GM18517 (cell line): ENCODE measurements around the gene HVCN1.
"Not testable (repeated sequence)": the region's sequence is repeated elsewhere in the genome, so short reads cannot be mapped to it uniquely, and the experiment has no call there.

Experiments
- ATAC-seq: cut with Tn5 transposase; IDR thresholded peaks from one replicate; pipeline ENCODE4 v1.9.1; 2021; ENCODE audit warnings: mild to moderate bottlenecking, moderate library complexity; ENCODE audit not compliant: unreplicated experiment

HVCN1 gene

DNA sequence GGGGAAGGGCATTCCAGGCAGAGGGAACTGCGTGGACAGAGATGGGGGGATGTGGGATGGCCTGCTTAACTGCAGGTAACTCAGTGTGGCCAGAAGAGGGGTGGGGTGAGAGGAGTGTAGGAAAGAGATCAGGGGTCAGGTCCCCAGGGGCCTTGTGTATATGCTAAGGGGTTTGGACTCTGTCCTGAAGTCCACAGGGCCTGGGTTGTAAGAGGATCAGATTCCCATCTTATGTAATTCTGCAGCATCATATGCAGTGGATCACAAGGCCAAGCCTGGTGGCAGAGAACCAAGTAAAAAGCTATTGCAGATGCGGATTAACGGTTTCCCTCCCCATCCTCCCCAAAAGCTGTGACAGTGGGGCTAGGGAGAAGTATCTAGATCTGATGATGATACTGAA is 66.3 kb downstream of the HVCN1 start:
- ATAC-seq: no peak

DNA sequence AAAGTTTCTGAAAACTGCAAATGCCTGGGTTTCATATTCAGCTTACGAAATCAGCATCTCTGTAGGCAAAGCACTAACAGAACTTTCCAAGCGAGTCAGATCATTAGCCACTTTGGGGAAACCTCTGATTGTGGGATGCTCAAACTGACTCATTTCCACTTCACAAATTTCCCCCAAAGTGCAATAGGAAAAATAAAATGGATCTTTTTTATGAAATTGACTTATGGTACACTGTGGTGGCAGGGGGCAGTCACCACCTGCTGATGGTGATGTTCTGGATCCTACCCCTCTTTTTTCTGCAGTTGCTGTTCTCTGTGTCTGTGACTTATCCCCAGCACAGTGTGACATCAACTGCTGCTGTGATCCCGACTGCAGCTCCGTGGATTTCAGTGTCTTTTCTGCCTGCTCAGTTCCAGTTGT is 69.4 kb downstream of the HVCN1 start:
- ATAC-seq: no peak

DNA sequence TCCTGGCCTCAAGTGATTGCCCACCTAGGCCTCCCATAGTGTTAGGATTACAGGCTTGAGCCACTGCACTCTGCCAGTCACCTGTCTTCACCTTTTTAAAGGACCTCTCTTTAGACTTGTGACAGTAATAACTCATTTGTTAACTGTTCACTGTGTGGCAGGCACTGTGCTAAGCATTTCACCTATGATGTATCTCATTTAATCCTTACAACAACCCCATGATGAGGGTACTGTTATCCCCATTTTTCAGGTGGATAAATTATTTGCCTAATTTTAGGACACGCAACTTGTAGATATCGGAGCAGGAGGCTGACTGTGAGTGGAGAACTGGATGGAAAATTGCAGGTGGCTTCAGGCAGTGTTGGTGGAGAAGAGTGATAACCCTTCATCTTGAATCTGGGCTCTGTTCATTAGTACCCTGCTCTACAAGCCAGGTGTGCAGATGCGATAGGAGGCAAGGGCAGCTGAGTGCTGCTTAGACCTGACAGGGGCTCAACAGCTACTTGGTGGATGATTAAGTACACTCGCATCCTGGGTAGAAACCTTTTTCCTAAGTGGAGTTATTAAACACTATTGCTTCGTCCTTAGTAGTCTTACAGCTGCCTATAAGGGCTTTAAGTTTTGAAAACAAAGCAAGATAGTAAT is 72.3 kb downstream of the HVCN1 start:
- ATAC-seq: no peak

DNA sequence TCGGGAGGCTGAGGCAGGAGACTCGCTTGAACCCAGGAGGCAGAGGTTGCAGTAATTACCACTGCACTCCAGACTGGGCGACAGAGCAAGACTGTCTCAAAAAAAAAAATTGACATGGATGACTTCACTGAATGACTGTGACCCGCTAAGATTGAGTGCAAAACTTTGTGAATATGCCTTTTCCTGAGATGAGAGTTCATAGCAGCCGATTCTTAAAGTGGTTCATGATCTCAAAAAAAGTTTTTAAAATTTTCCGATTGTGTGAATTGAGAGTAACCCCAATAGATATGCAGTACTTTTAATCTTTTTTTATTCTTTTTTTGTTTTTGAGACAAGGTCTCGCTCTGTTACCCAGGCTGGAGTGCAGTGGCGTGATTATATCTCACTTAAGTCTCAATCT is 73.7 kb downstream of the HVCN1 start:
- no peak for ATAC-seq

DNA sequence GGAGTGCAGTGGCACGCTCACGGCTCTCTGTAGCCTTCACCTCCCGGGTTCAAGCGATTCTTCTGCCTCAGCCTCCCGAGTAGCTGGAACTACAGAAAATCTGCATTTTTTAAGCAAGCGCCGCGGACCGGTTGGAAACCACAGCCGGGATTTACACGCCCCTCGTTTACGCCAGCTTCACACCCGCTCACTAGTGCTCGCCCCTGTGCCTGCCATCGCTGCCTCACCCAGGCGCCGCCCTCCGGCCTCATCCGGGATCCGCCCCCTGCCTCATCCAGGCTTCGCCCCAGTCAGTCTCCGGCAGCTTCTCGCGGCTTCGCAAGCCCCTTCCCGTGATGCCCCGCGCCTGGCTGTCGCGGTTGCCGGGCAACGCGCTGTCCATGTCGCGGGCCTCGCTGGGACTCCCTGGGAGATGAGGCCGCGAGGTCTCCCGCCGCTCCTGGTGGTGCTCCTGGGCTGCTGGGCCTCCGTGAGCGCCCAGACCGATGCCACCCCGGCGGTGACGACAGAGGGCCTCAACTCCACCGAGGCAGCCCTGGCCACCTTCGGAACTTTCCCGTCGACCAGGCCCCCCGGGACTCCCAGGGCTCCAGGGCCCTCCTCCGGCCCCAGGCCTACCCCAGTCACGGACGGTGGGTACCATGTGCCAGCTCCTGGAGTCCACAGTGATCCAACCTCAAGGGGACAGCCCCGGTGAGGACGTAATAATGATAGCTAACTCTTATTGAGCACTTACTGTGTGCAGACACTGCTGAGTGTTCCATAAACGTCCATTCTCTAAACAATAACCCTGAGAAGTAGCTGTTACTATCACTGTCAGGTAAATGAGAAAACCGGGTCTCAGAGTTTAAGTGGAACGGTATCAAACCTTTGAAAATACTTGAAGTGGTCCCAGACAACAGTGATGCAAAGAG is 74.9 kb downstream of the HVCN1 start, which contains the start of gene TCTN1:
Gene TCTN1, plus strand, starts transcription at position 359 of the 914 bp plus-strand sequence. Its CDS starts 54 bp downstream, at position 413.
- ATAC-seq: peak; percentile 91

DNA sequence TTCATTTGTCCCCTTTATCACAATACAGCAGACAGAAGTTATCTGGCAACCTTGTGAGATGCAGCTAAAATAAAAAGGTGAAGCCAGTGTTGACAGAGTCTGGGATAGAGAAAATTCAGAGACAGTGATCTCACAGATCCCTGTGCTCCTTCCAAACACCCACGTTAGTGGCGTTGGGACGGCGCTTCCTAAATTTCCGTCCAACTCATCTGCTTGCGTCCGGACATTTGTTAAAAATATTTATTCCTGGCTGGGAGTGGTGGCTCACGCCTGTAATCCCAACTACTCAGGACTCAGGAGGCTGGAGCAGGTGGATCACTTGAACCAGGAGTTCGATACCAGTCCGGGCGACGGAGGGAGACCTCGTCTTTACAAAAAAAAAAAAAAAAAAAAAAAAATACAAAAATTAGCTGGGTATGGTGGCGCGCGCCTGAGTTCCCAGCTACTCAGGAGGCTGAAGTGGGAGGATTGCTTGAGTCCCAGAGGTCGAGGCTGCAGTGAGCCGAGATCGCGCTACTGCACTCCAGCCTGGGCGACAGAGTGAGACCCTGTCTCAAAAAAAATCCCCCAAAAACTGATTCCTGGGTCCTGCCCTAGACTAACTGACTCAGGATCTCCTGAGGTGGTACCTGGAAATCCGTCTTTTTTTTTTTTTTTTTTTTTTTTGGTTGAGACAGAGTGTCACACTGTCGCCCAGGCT is 75.7 kb downstream of the HVCN1 start:
- ATAC-seq: no peak

DNA sequence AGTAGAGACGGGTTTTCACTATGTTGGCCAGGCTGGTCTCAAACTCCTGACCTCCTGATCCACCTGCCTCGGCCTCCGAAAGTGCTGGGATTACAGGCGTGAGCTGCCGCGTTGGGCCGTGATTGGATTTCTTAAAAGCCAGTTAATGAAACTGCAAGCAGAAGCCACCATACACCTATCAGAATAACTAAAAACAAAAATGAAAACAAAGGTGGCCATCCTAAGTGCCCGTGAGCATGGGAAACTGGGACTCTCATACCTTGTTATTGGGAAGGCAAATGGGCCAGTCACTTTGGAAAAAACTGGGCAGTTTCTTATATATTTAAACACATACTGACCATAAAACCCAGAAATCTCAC is 82.7 kb downstream of the HVCN1 start:
- ATAC-seq: no peak

DNA sequence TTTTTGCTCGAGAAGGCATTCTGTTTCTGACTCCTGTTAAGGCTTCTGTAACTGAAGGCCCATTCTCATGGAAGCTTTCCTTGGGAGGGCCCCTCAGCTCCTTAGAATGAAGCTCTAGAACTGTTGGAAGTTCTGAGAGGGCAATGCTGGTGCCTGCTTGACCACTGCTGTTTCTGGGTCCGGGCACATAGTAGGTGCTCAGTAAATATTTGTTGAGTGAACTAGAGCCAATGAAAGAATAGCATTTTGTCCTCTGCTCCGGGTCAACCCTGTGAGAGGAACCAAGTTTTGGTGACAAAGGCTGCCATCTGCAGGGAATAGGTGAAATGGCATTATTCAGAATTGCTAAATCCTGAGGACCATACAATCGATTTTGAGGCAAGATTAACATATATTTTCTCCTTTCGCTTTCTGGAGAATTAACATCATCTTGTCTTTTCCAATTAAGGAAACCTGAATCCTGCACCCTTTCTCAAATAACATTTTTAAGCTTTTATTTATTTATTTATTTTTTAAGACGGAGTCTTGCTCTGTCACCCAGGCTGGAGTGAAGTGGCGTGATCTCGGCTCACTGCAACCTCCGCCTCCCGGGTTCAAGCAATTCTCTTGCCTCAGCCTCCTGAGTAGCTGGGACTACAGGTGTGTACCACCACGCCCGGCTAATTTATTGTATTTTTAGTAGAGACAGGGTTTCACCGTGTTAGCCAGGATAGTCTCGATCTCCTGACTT is 86.7 kb downstream of the HVCN1 start:
- not testable (repeated sequence) for ATAC-seq

DNA sequence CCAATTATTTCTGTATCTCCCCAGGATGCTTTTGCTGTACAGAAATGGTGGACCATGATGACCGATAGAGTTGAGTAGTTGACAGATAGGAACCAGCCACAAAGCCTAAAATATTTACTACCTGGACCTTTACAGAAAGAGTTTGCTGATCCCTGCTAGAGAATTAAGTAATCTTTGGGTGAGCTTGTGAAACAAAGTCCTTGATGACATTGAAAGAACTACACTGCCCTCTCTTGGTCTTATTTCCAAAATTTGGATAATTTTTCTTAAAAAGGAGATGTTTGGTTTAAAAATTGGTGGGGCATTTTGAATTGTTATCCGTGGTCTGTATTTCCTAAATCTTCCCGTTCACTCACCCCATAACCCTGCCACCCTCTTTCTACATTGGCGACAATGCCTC is 88.7 kb downstream of the HVCN1 start:
- no peak for ATAC-seq

DNA sequence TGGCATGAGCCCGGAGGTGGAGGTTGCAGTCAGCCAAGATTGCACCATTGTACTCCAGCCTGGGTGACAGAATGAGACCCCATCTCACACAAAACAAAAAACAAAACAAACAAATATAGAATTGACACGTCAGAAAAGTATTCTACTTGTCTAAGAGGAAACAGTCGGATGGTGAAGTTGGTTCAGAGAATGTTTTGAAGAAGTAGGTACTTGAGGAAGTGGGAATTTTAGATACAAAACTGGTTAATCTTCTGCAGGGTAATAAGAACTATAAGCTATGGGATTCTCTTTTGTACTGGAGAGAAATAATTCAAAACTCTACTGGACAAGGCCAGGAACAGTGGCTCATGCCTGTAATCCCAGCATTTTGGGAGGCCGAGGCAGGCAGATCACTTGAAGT is 89.6 kb downstream of the HVCN1 start:
- no peak for ATAC-seq
